HEK293 (cell line): ENCODE measurements around the gene EI24.

Source experiments
- CTCF ChIA-PET: fragments of 350-600 bp; formaldehyde crosslinking; extraction: SDS; loops from one replicate; lab custom pipeline; 2021; ENCODE audit warnings: antibody characterized with exemption; lab: Yijun Ruan, JAX
- POLR2A ChIA-PET: fragments of 300-600 bp; formaldehyde crosslinking; extraction: SDS; loops from one replicate; lab custom pipeline; 2020; ENCODE audit warnings: antibody characterized with exemption, inconsistent platforms; lab: Yijun Ruan, JAX
- H3K27ac ChIP-seq: fragments of 200-500 bp; sonication (Bioruptor generic); 2 replicates; pipeline ENCODE4 v1.5.1; 2014; ENCODE audit warnings: low read depth, low read length, control low read depth, inconsistent platforms; ENCODE audit errors: extremely low read depth
- H3K36me3 ChIP-seq, 2 experiments: fragments of 200-500 bp in 1 of 2; sonication (Bioruptor generic) in 1 of 2; 1 replicate in 1 of 2; 2 replicates in 1 of 2; pipeline ENCODE4 v1.5.1; 2014 to 2017; ENCODE audit warnings: inconsistent platforms in 2 of 2, low read length in 2 of 2; ENCODE audit not compliant: control insufficient read depth in 2 of 2, insufficient read depth in 1 of 2
- H3K4me1 ChIP-seq: fragments of 200-500 bp; sonication (Bioruptor generic); 2 replicates; pipeline ENCODE4 v1.5.1; 2014; ENCODE audit warnings: mild to moderate bottlenecking, low read length, inconsistent platforms; ENCODE audit not compliant: control insufficient read depth, insufficient read depth
- H3K4me3 ChIP-seq: 2 replicates; pipeline ENCODE4 v1.5.1; 2011; ENCODE audit warnings: low read depth, mild to moderate bottlenecking, control low read depth, low read length, moderate library complexity
- H3K9me3 ChIP-seq: fragments of 200-500 bp; sonication (Bioruptor generic); 2 replicates; pipeline ENCODE4 v1.5.1; 2014; ENCODE audit warnings: low read depth, low read length, inconsistent platforms; ENCODE audit not compliant: control insufficient read depth, insufficient read depth
- HOXA7 ChIP-seq: sonication (generic); formaldehyde crosslinking; IDR thresholded peaks from 2 replicates; pipeline ENCODE4 v1.8.1; 2022; ENCODE audit warnings: missing genetic modification reagents, borderline replicate concordance
- KLF17 ChIP-seq: fragments of 450-650 bp; formaldehyde crosslinking; IDR thresholded peaks from 2 replicates; pipeline ENCODE4 v1.5.1; 2016; ENCODE audit warnings: missing biosample characterization, missing genetic modification characterization
- SALL2 ChIP-seq: fragments of 450-650 bp; formaldehyde crosslinking; IDR thresholded peaks from 2 replicates; pipeline ENCODE4 v1.5.0; 2017; ENCODE audit warnings: missing biosample characterization, mild to moderate bottlenecking, missing genetic modification characterization, borderline replicate concordance
- TRIM28 ChIP-seq: IDR thresholded peaks from 2 replicates; pipeline ENCODE4 v1.6.1; 2011; ENCODE audit warnings: low read length, control low read depth, borderline replicate concordance
- ZBTB1 ChIP-seq: fragments of 450-650 bp; formaldehyde crosslinking; IDR thresholded peaks from 2 replicates; pipeline ENCODE4 v1.5.1; 2016; ENCODE audit warnings: missing biosample characterization, missing genetic modification characterization
- ZBTB17 ChIP-seq: fragments of 450-650 bp; formaldehyde crosslinking; IDR thresholded peaks from 2 replicates; pipeline ENCODE4 v1.5.1; 2016; ENCODE audit warnings: missing biosample characterization, missing genetic modification characterization
- ZFP41 ChIP-seq: fragments of 450-650 bp; formaldehyde crosslinking; IDR thresholded peaks from 2 replicates; pipeline ENCODE4 v1.5.1; 2016; ENCODE audit warnings: missing biosample characterization, missing genetic modification characterization, borderline replicate concordance
- ZNF121 ChIP-seq: fragments of 450-650 bp; formaldehyde crosslinking; IDR thresholded peaks from 2 replicates; pipeline ENCODE4 v1.5.1; 2016; ENCODE audit warnings: missing biosample characterization, missing genetic modification characterization
- ZNF155 ChIP-seq: fragments of 450-650 bp; formaldehyde crosslinking; IDR thresholded peaks from 2 replicates; pipeline ENCODE4 v1.5.1; 2016; ENCODE audit warnings: missing biosample characterization, missing genetic modification characterization
- ZNF174 ChIP-seq: fragments of 450-650 bp; formaldehyde crosslinking; IDR thresholded peaks from 2 replicates; pipeline ENCODE4 v1.5.0; 2017; ENCODE audit warnings: missing biosample characterization, mild to moderate bottlenecking, missing genetic modification characterization
- ZNF341 ChIP-seq: fragments of 450-650 bp; formaldehyde crosslinking; IDR thresholded peaks from 2 replicates; pipeline ENCODE4; 2016; ENCODE audit warnings: low read depth, missing biosample characterization, missing genetic modification characterization
- ZNF404 ChIP-seq: fragments of 450-650 bp; formaldehyde crosslinking; IDR thresholded peaks from 2 replicates; pipeline ENCODE4 v1.5.1; 2017; ENCODE audit warnings: missing biosample characterization, missing genetic modification characterization
- ZNF48 ChIP-seq: fragments of 450-650 bp; formaldehyde crosslinking; IDR thresholded peaks from 2 replicates; pipeline ENCODE4 v1.5.1; 2016; ENCODE audit warnings: missing biosample characterization, missing genetic modification characterization
- ZNF513 ChIP-seq: fragments of 450-650 bp; IDR thresholded peaks from 2 replicates; pipeline ENCODE4 v1.5.1; 2018; ENCODE audit warnings: missing biosample characterization, missing genetic modification characterization
- ZNF558 ChIP-seq: fragments of 450-650 bp; formaldehyde crosslinking; IDR thresholded peaks from 2 replicates; pipeline ENCODE4 v1.5.1; 2016; ENCODE audit warnings: missing biosample characterization, missing genetic modification characterization
- ZNF580 ChIP-seq: fragments of 450-650 bp; formaldehyde crosslinking; IDR thresholded peaks from 2 replicates; pipeline ENCODE4 v1.5.1; 2016; ENCODE audit warnings: missing biosample characterization, missing genetic modification characterization
- ZSCAN16 ChIP-seq: fragments of 450-650 bp; formaldehyde crosslinking; IDR thresholded peaks from 2 replicates; pipeline ENCODE4 v1.5.1; 2016; ENCODE audit warnings: missing biosample characterization, missing genetic modification characterization
- ZSCAN23 ChIP-seq: fragments of 450-650 bp; formaldehyde crosslinking; IDR thresholded peaks from 2 replicates; pipeline ENCODE4 v1.5.1; 2016; ENCODE audit warnings: missing biosample characterization, missing genetic modification characterization
- TF ChIP-seq, protein P1 (sequence below): fragments of 450-650 bp; formaldehyde crosslinking; conservative IDR thresholded peaks from 2 replicates; pipeline ENCODE4 v1.5.1; 2016; ENCODE audit warnings: low read depth, missing biosample characterization, missing genetic modification characterization
- TF ChIP-seq, protein P2 (sequence below): fragments of 450-650 bp; formaldehyde crosslinking; IDR thresholded peaks from 2 replicates; pipeline ENCODE4 v1.5.1; 2016; ENCODE audit warnings: missing biosample characterization, missing genetic modification characterization

The EI24 gene

DNA sequence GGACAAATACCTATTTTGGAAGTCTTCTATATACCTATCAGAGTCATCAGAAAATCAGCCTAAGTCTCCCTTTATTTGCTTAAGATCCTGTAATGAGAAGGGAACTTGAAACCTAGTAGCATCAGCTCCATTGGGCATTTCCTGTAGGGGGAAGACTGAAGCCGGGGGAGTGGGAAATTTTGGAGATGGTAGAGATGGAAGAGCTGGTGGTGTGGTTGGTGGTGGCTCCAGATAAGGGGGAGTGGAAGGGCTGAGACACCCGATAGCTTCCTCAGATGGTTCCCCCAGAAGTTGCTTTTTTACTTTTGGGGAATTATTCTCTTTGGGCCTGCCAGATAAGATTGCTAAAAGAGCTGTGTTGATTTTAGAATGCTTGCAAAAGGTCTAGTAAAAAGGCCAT lies 16.4 kb upstream of the EI24 start (continued):
- TF ChIP-seq ZNF580 (tag by site-specific recombination) = no peak

DNA sequence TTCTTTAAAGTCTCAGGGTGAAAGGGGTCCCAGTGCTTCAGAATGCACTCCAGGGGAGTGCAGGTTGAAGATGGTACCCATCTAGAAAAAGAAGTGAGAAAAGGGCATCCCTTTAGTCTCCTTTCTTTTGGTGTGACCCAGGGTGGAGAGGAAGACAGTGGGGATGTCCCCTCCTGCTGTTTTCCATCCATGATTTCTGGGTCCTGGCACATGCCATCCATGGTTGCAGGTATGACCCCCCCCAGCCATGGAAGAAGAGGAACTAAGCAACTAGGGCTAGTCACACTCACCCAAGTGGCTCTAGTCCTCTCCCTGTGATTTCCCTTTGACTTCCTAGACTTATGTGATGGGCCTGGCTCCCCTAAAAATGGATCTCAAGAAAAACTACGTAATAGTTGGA lies 15.9 kb upstream of the EI24 start:
- ChIA-PET CTCF (interaction anchor here (1.3 kb wide), 1 partner anchor 9 kb away, joined by 4 read pairs; no protein-coding TSS in a partner anchor), POLR2A (no interaction called here)
- Histone ChIP-seq H3K4me3 (no peak overlapping the region), H3K27ac (no peak overlapping the region), H3K36me3 (no peaks in the 10 kb centered on the region)
- TF ChIP-seq ZFP41 (tag by site-specific recombination) (no peak), ZNF404 (no peak), TRIM28 (peak; percentile 98; the same call in 1 of the 2 replicates), ZNF121 (tag by site-specific recombination) (no peak), SALL2 (no peak)
- TF ChIP-seq, all 188 proteins: peak for 1
- Histone ChIP-seq H3K4me1 (no peaks in the 10 kb centered on the region), H3K9me3 (no peaks in the 10 kb centered on the region)

DNA sequence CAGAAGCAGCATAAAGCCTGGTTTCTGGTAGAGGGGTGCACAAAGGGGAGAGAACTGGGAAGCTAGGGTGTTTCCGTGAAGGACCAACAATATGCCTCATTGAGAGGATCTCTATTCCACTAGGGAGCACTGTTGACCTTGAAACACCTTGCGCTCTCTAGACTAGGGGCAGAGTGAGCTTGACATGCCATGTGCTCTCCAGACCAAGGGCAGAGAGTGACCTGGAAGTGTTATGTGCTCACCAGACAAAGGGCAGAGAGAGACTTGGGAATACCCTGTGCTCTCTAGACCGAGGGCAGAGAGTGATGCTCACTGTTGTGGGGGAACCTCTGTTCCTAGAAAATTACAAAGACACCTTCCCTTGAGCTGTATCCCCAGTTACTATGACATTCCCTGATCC lies 15.2 kb upstream of the EI24 start:
- TF ChIP-seq, protein P1, sequence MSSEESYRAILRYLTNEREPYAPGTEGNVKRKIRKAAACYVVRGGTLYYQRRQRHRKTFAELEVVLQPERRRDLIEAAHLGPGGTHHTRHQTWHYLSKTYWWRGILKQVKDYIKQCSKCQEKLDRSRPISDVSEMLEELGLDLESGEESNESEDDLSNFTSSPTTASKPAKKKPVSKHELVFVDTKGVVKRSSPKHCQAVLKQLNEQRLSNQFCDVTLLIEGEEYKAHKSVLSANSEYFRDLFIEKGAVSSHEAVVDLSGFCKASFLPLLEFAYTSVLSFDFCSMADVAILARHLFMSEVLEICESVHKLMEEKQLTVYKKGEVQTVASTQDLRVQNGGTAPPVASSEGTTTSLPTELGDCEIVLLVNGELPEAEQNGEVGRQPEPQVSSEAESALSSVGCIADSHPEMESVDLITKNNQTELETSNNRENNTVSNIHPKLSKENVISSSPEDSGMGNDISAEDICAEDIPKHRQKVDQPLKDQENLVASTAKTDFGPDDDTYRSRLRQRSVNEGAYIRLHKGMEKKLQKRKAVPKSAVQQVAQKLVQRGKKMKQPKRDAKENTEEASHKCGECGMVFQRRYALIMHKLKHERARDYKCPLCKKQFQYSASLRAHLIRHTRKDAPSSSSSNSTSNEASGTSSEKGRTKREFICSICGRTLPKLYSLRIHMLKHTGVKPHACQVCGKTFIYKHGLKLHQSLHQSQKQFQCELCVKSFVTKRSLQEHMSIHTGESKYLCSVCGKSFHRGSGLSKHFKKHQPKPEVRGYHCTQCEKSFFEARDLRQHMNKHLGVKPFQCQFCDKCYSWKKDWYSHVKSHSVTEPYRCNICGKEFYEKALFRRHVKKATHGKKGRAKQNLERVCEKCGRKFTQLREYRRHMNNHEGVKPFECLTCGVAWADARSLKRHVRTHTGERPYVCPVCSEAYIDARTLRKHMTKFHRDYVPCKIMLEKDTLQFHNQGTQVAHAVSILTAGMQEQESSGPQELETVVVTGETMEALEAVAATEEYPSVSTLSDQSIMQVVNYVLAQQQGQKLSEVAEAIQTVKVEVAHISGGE (tag by site-specific recombination) = no peak
- TF ChIP-seq, protein P2, sequence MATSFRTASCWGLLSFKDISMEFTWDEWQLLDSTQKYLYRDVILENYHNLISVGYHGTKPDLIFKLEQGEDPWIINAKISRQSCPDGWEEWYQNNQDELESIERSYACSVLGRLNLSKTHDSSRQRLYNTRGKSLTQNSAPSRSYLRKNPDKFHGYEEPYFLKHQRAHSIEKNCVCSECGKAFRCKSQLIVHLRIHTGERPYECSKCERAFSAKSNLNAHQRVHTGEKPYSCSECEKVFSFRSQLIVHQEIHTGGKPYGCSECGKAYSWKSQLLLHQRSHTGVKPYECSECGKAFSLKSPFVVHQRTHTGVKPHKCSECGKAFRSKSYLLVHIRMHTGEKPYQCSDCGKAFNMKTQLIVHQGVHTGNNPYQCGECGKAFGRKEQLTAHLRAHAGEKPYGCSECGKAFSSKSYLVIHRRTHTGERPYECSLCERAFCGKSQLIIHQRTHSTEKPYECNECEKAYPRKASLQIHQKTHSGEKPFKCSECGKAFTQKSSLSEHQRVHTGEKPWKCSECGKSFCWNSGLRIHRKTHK (tag by site-specific recombination) = no peak
- no peak for TF ChIP-seq KLF17 (tag by site-specific recombination)
- no peak for TF ChIP-seq ZNF341 (tag by site-specific recombination)
- TF ChIP-seq ZNF558 (tag by site-specific recombination) = no peak
- no peak for TF ChIP-seq ZBTB1
- TF ChIP-seq ZNF174 = no peak
- no peak for TF ChIP-seq ZBTB17 (tag by site-specific recombination)
- TF ChIP-seq ZSCAN23 (tag by site-specific recombination) = no peak
- no peak for TF ChIP-seq ZSCAN16 (tag by site-specific recombination)
- no peak for TF ChIP-seq ZNF48 (tag by site-specific recombination)
- TF ChIP-seq HOXA7 (CRISPR knock-in tag) = no peak
- no peak for TF ChIP-seq ZNF155 (tag by site-specific recombination)
- no peak for TF ChIP-seq ZNF513 (tag by site-specific recombination)
- Histone ChIP-seq H3K9me3 (no peaks in the 10 kb centered on the region), H3K36me3 (no peaks in the 10 kb centered on the region), H3K4me1 (no peaks in the 10 kb centered on the region), H3K4me3 (no peak overlapping the region), H3K27ac (no peak overlapping the region)
- POLR2A ChIA-PET = no interaction called here
- CTCF ChIA-PET = interaction anchor here (0.6 to 1.3 kb wide), 2 partner anchors 8 to 1186 kb away, joined by 3 to 4 read pairs; no protein-coding TSS in a partner anchor
